Stimulated activated CD8-positive, alpha-beta memory T cell treated with anti-CD3 and anti-CD28 coated beads, Interleukin-12 subunit alpha, Interleukin-12 subunit beta, amount 100 ng/mL, for 24 hours (primary cell): Measurements from ENCODE around the gene OST4.
"Not testable (repeated sequence)": the region's sequence is repeated elsewhere in the genome, so short reads cannot be mapped to it uniquely, and the experiment has no call there.

Experiments used
- DNase-seq: peaks from one replicate; pipeline ENCODE4 v3.0.0-alpha.2; 2020; ENCODE audit errors: extremely low read depth

Gene OST4

GRCh38 chr2:27071277-27071989 is at the start of gene OST4:
Gene OST4 (minus strand): TSS chr2:27071654.
- DNase-seq: peak; percentile 78

- not testable (repeated sequence) for DNase-seq
These were observed 47.8 kb upstream of the OST4 start for GRCh38 chr2:27119330-27119670.

- no peak for DNase-seq
These were observed 47.3 kb upstream of the OST4 start, which contains the start of gene CGREF1 for GRCh38 chr2:27118525-27119329. Gene CGREF1 (minus strand): TSS chr2:27119128. CDS start chr2:27104366, 14,762 bp downstream.

GRCh38 chr2:27117995-27118524 is 46.6 kb upstream of the OST4 start:
- DNase-seq: no peak

GRCh38 chr2:27115519-27115918 is 44.1 kb upstream of the OST4 start:
- no peak for DNase-seq

GRCh38 chr2:27111392-27112078 is 40.1 kb upstream of the OST4 start:
- DNase-seq: not testable (repeated sequence)

- not testable (repeated sequence) for DNase-seq
These were observed 39.3 kb upstream of the OST4 start for GRCh38 chr2:27110603-27111352.

- no peak for DNase-seq
These were observed 37.6 kb upstream of the OST4 start for GRCh38 chr2:27109083-27109482.

- DNase-seq: no peak
These were observed 36.8 kb upstream of the OST4 start for GRCh38 chr2:27108221-27108620.

GRCh38 chr2:27105981-27106380 is 34.5 kb upstream of the OST4 start:
- no peak for DNase-seq

- no peak for DNase-seq
These were observed 30.9 kb upstream of the OST4 start for GRCh38 chr2:27102329-27102728.

- no peak for DNase-seq
These were observed 28.6 kb upstream of the OST4 start for GRCh38 chr2:27100036-27100435.

GRCh38 chr2:27099334-27099955 is 28.0 kb upstream of the OST4 start:
- no peak for DNase-seq

GRCh38 chr2:27097341-27097740 is 25.9 kb upstream of the OST4 start:
- no peak for DNase-seq

GRCh38 chr2:27096748-27097297 is 25.4 kb upstream of the OST4 start:
- no peak for DNase-seq

- DNase-seq: no peak
These were observed 24.5 kb upstream of the OST4 start for GRCh38 chr2:27095745-27096651.

GRCh38 chr2:27095427-27095744 is 23.9 kb upstream of the OST4 start:
- DNase-seq: no peak

- DNase-seq: no peak
These were observed 23.0 kb upstream of the OST4 start for GRCh38 chr2:27094353-27094984.
